Right lobe of liver (tissue), 6 donors: ENCODE measurements around the gene IRS4. TPM values are rescaled to one million over a fixed set of nuclear protein-coding genes. Genes with fewer than 3 reads are reported as not detected.

Source experiments
- ATAC-seq, 4 donors: fragments of 200-7000 bp; cut with Tn5 transposase; one replicate each; pipeline ENCODE4 v1.9.1; 2020; ENCODE audit warnings: mild to moderate bottlenecking in 4 of 4, moderate library complexity in 4 of 4
- DNase-seq, 3 donors: peaks; one replicate each; pipeline ENCODE4 v3.0.0-alpha.2; 2020
- H3K27ac ChIP-seq, 3 donors: fragments of 200-600 bp; one replicate each; pipeline ENCODE4 v1.8.0; 2022
- H3K27me3 ChIP-seq, 2 donors: fragments of 200-600 bp; one replicate each; pipeline ENCODE4 v1.8.0; 2022
- H3K36me3 ChIP-seq, 4 donors: fragments of 200-600 bp; sonication (generic) in 1 of 4; one replicate each; pipeline versions ENCODE4 v1.5.1 to v1.8.0; 2017 to 2022; ENCODE audit warnings: control low read depth in 1 of 4
- H3K4me1 ChIP-seq, 4 donors: fragments of 200-600 bp; sonication (generic) in 1 of 4; one replicate each; pipeline versions ENCODE4 v1.5.1 to v1.8.0; 2017 to 2022; ENCODE audit warnings: control low read depth in 1 of 4
- H3K4me3 ChIP-seq, 3 donors: fragments of 200-600 bp; one replicate each; pipeline ENCODE4 v1.8.0; 2022
- H3K9me3 ChIP-seq, 4 donors: fragments of 200-600 bp; sonication (generic) in 1 of 4; one replicate each; pipeline versions ENCODE4 v1.5.1 to v1.8.0; 2017 to 2022; ENCODE audit warnings: control low read depth in 1 of 4
- CTCF ChIP-seq, 4 donors: fragments of 200-600 bp in 3 of 4; fragments of 450-650 bp in 1 of 4; IDR thresholded peaks; one replicate each; pipeline versions ENCODE4 v1.5.1 to v1.8.0; 2016 to 2022; ENCODE audit warnings: antibody characterized with exemption in 4 of 4, mild to moderate bottlenecking in 2 of 4
- POLR2A ChIP-seq: fragments of 450-650 bp; IDR thresholded peaks from one replicate; pipeline ENCODE4 v1.6.1; 2017; ENCODE audit warnings: antibody characterized with exemption, mild to moderate bottlenecking
- WGBS: methylation state at CpG from one replicate; pipeline ENCODE4 v1.1.6; 2018; ENCODE audit warnings: low coverage, low lambda C conversion rate; ENCODE audit not compliant: insufficient coverage; ENCODE audit errors: missing lambda C conversion rate; 5-methylcytosine and 5-hydroxymethylcytosine counted together
- intact Hi-C, 2 donors: fragments of 100-400 bp; cut with DNase I; formaldehyde crosslinking; loops; one replicate each; pipeline versions ENCODE4 v1.11.2 to v1.14.1; 2022
- total RNA-seq, 6 experiments: library from RNA; depleted of rRNA in 2 of 6; stranded (reverse); fragments of >200 nt in 2 of 6; fragmentation: NEBNext Ultra II Directional in 3 of 6; extraction: Animal tissue kit (Norgen Biotek cat#: 25700) in 3 of 6; gene quantifications; one replicate each; pipeline versions ENCODE4 v1.1.0 to v1.2.4, GENCODE V29; 2016 to 2023
- donor health status: DM: no; HTN: yes; CAD: no.
- donor health status: DM: no; HTN: no; CAD: no.
- donor health status: DM: no; HTN: no; CAD: no.
- donor health status: DM: no; HTN: yes; CAD: no.
- donor health status: DM: no; HTN: yes; CAD: no.

The IRS4 gene
- total RNA-seq, 6 experiments from 2014 or later: not detected

GRCh38 chrX:108737754-108738153, 1.4 kb upstream of the IRS4 start:
- WGBS: 26% methylated on average over 5 of the region's 5 CpGs
- no peaks in the 10 kb centered on the region for H3K36me3 ChIP-seq
- DNase-seq: no peak
- TF ChIP-seq CTCF (IDR thresholded peaks at IDR 0.05): no peak
- TF ChIP-seq POLR2A: no peak
- no peak for ATAC-seq
- no peaks in the 10 kb centered on the region for H3K4me1 ChIP-seq
- no peak overlapping the region for H3K4me3 ChIP-seq
- no peak overlapping the region for H3K27ac ChIP-seq
- H3K9me3 ChIP-seq: no peaks in the 10 kb centered on the region
- intact Hi-C loops: no loop called here
- peaks cover 0 to 10% of the 10 kb centered on the region in 2 donors for H3K27me3 ChIP-seq

GRCh38 chrX:108735679-108736508, 469 bp downstream of the IRS4 start:
- DNase-seq (peak in 1 of 3 donors; percentile 48), ATAC-seq (no peak)
- peaks cover 0 to 16% of the 10 kb centered on the region in 2 donors for H3K27me3 ChIP-seq
- WGBS: 27% methylated on average over 52 of the region's 82 CpGs
- H3K36me3 ChIP-seq: no peaks in the 10 kb centered on the region
- intact Hi-C loops: no loop called here
- no peak overlapping the region for H3K4me3 ChIP-seq
- no peak overlapping the region for H3K27ac ChIP-seq
- TF ChIP-seq CTCF (IDR thresholded peaks at IDR 0.05): no peak
- TF ChIP-seq POLR2A: no peak
- H3K4me1 ChIP-seq: no peaks in the 10 kb centered on the region
- no peaks in the 10 kb centered on the region for H3K9me3 ChIP-seq

GRCh38 chrX:108735091-108735678, 1.2 kb downstream of the IRS4 start:
- H3K27ac ChIP-seq: no peak overlapping the region
- H3K36me3 ChIP-seq: no peaks in the 10 kb centered on the region
- intact Hi-C loops: no loop called here
- no peak for ATAC-seq
- H3K9me3 ChIP-seq: no peaks in the 10 kb centered on the region
- DNase-seq: peak in 1 of 3 donors; percentile 38
- no peak for TF ChIP-seq POLR2A
- no peak for TF ChIP-seq CTCF (IDR thresholded peaks at IDR 0.05)
- WGBS: 40% methylated on average over 3 of the region's 36 CpGs
- H3K27me3 ChIP-seq: peaks cover 0 to 16% of the 10 kb centered on the region in 2 donors
- no peak overlapping the region for H3K4me3 ChIP-seq
- no peaks in the 10 kb centered on the region for H3K4me1 ChIP-seq

GRCh38 chrX:108734426-108734825, 1.9 kb downstream of the IRS4 start:
- Histone ChIP-seq H3K4me3 (no peak overlapping the region), H3K4me1 (no peaks in the 10 kb centered on the region), H3K9me3 (no peaks in the 10 kb centered on the region), H3K27ac (no peak overlapping the region), H3K27me3 (peaks cover 0 to 21% of the 10 kb centered on the region in 2 donors), H3K36me3 (no peaks in the 10 kb centered on the region)
- WGBS: 64% methylated on average over 2 of the region's 7 CpGs
- intact Hi-C loops: no loop called here
- no peak for DNase-seq
- TF ChIP-seq POLR2A (no peak), CTCF (IDR thresholded peaks at IDR 0.05) (no peak)
- ATAC-seq: peak in 1 of 4 donors; percentile 16
